Activated CD8-positive, alpha-beta memory T cell treated with anti-CD3 and anti-CD28 coated beads, Interleukin-2, amount 50 U/mL, for 24 hours (primary cell): ENCODE data around the gene STK39.

Experiments used
- DNase-seq: peaks from one replicate; pipeline ENCODE4 v3.0.0-alpha.2; 2020; ENCODE audit errors: extremely low read depth

Gene STK39

DNA sequence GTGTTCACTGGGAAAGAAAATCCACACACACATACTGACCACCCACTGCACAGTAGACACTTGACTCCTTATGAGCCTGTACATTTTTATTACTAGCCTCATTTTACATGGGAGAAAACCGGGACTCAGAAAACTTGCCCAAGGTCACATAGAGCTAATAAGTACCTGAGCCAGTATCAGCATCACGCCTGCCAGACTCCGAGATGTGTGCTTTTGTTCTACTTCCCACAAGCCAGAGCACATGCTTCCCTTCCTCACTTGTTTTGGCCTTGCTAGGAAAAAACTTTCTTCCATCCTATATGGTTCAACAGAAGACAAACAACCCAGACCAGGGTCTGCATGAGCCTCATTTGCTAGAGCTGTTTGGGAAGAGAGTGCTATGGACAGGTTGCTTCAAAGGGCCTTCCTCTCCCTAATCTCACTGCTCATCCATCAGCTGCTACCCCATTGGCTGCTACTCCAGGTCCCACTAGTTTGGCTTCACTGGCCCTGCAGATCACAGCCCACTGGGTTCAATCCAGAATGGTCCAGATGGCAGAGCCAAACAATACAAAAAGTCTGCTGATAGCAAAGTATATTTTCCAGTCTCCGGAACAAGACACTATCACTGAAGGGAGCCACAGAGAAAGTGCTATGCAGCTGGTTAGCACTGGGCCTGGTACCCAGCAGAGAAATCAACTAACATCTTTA, 63.9 kb downstream of the STK39 start:
- no peak for DNase-seq

GRCh38 chr2:168182550-168183249, 64.7 kb downstream of the STK39 start:
- no peak for DNase-seq

DNA sequence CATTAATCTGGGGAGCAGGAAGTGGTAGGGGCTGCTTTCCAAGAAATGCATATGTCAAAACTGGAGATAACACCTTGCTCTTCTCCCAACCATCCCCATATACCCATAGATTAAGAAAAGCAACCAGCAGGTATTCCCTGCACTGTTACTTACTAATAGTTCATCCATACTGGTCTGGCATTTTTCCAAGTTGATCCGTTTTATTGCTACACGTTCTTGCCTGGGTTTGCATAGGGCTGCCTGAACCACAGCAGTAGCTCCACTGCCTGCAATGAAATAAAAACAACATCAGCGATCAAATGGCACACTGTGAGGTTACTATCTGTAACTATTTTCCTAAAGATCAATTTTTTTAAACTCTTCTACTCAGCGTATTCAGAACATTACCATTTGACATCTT, 65.6 kb downstream of the STK39 start:
- DNase-seq: no peak

GRCh38 chr2:168180914-168181313, 66.5 kb downstream of the STK39 start:
- DNase-seq: no peak

GRCh38 chr2:168180483-168180882, 66.9 kb downstream of the STK39 start:
- no peak for DNase-seq

DNA sequence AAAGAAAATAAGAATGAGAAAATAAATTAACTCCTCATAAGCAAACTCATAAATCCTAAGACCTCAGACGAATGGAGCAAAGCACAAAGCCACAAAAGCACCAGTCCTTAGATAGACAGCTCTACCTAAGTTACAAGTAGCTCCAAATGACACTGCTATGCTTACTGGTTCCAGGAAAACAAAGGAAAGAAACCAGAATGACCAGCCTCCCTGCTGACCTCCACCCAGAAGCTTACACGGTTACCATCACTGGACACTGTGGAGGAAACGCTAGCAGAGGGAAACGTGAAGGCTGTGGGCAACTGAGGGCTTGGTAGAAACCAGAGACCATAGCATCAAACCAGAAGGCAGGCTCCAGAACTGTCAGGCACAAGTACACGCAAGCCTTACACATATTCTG, 67.8 kb downstream of the STK39 start:
- no peak for DNase-seq

GRCh38 chr2:168178520-168179324, 68.7 kb downstream of the STK39 start:
- DNase-seq: no peak

DNA sequence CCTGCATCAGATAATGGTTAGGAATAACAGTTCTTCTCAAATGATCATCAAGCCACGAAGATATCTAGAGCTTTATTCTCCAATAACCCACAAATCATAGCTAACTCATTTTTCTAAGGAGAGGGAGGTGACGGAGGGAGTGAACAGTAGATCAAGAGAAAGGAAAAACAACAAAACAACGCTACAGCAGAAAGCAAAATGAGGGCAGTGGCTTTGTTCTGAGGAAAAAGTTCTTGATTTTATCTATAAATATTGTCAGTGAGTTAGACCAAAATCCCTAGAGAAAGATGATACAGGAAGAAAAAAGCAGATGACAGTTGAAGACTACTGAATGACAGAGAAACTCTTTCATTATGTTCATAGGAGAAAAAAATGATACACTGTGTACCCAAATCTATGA, 71.0 kb downstream of the STK39 start:
- no peak for DNase-seq

DNA sequence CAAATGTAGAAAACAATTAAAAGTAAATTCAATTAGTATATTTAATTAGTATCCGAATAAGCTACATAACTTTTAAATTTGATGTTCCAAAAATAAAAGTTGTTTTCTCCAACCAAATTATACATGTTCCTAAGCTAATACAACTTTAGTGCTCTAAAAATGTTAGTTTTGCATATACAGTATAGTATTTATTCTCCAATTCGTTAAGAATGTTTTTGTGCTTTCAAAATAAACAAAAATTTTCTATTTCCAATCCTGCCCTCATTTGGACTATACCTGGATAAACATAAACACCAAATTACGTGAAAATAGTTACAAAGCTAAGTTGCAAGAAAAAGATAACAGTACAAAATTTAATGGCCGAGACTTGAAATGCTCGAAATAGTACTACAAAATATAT, 71.9 kb downstream of the STK39 start:
- no peak for DNase-seq

GRCh38 chr2:168174756-168175155, 72.6 kb downstream of the STK39 start:
- no peak for DNase-seq

DNA sequence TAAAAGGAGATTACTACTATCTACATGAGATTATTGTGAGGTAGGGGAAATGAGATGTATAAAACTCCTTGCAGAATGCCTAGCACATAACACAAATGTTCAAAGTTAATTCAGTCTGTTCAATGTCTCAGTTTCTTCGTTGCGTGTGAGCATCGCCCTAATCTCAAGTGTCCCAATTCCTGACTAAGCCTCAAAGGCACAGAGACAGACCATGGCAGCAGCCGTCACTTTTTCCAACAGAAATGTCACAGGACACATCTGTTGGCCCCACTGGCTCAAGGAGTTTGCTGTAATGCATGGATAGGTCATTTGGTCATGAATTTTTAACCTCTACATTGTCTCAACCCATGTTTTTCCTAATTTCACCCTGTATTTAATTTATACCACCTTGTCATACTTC, 75.3 kb downstream of the STK39 start:
- no peak for DNase-seq

- no peak for DNase-seq
Measured at GRCh38 chr2:168171059-168171762, 76.2 kb downstream of the STK39 start.

- no peak for DNase-seq
Measured at GRCh38 chr2:168169097-168169745, 78.2 kb downstream of the STK39 start.

DNA sequence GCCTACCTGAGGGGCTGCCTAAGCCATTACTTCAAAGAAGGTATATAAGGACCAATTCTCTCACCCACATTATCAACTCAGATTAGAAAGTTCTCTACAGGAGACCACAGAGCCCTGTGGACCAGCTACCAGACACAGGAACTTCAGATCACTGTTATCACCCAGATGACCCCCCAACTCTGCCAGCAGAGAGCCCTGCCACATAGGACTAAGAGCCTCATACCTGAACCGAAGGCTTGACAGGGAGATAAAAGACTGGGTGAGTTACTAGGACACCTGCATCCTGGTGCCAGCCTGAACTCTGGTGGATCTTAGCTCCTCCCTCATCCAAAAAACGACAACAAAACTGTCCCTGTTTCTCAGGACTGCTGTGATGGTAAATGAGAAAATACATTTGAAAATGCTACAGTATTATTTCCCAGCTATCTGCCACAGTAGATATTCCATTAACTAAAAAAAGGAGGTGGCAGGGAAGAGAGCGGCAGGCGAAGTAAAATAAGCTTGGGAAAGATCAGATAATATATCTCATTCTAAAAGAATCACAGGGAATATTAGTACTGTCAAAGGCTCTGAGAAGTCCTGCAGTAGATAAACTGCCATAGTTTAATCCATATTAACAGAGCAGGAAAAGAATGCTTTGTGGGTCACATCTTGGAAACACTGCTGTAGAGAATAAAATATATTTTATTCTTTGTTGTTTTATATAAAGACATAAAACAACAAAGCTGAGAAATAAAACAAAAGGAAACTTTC, 79.7 kb downstream of the STK39 start:
- no peak for DNase-seq

DNA sequence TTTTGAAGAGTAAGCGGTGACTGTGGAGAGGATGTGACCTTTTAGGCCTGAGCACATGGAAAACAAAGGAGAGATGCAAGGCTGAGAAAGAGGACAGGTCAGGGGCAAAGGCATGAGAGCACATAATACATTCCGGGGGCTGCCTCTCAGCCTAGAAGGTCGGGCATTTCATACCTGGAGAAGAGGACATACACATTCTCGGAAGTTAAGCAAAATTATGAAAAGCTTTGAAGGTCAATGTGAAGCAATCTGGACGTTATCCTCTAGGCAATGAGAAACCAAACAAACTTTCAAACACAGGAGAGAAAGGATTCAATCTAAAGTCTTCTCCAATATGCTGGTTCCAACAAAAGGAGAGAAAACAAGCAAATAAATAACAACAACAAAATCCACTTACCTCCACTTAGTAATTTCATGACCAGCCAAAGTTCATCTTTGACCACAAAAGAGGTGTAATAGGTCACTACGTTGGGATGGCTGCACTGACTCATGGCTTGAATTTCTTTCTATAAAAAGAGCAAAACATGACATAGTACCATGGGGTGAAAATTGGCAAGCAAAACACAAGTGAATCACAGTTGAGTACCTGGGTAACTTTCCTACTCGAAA, 80.4 kb downstream of the STK39 start:
- DNase-seq: no peak

- no peak for DNase-seq
Measured at GRCh38 chr2:168165985-168166901, 81.2 kb downstream of the STK39 start.

GRCh38 chr2:168165397-168165796, 82.0 kb downstream of the STK39 start:
- DNase-seq: no peak

- DNase-seq: no peak
Measured at GRCh38 chr2:168160897-168161296, 86.5 kb downstream of the STK39 start.
